HG03064 (cell line): ENCODE results near the gene ARAP1.

Experiments used
- ATAC-seq: cut with Tn5 transposase; IDR thresholded peaks from one replicate; pipeline ENCODE4 v1.9.1; 2021; ENCODE audit warnings: low read depth; ENCODE audit not compliant: unreplicated experiment

ARAP1 gene

GRCh38 chr11:72709478-72710238 is 42.5 kb downstream of the ARAP1 start:
- no peak for ATAC-seq

DNA sequence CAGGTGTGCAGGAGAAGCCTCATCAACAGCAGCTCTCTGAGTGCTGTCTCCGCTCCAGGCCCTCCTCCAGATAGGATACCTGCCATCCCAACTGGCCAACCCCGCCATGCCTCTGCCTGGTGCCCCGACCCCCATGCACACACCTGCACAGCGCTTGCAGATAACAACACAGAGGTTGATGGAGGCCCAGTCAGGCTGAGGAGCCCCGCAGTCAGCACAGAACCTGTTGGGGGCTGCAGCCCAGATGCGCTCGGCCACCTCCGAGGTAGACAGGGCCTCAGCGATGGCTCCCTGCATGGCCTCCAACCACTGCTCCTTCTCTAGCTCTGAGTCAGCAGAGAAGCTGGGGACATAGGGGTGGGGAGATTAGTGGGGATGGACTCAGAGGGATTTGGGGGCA is 45.2 kb downstream of the ARAP1 start:
- ATAC-seq: no peak

DNA sequence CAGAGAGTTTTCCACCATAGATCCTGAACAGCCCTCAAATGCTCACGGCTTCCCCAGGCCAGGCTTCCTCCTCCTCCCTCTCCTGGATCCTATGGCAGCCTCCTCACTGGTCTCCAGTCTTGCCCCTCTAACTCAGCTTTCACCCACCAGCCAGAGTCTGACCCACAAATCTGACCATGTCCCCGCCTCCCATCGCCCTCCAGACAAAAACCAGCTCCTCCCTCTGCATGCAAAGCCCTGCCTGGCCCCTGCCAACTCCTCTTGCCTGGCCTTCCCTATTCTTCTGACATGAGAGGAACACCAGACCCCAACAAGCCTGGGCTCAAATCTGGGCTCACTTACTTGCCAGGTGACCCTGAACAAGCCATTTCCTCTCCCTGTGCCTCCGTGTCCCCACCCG is 45.6 kb downstream of the ARAP1 start:
- ATAC-seq: no peak

- ATAC-seq: no peak
Measured at GRCh38 chr11:72705442-72706365, 46.5 kb downstream of the ARAP1 start.

DNA sequence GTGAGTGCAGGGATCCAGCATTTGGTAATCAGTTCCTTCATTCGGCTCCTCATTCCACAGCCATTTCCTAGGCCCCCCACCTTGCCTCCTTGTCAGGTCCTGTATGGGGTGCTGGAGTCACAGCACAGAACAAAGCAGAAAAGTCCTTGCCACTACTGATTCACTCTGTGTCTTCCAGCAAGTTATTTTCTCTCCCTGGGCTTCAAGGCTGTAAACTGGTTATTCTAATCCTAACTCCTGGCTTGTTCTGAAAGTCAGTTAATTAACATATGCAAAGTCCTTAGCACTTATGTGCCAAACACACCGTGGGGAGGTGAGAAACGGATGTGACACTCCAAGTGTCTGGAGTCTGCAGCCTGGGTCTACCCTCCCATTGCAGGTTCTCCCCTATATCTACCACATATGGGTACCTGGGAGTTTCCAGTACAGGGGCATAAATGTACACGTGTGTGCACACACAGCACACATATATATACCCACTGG is 47.4 kb downstream of the ARAP1 start:
- ATAC-seq: no peak

DNA sequence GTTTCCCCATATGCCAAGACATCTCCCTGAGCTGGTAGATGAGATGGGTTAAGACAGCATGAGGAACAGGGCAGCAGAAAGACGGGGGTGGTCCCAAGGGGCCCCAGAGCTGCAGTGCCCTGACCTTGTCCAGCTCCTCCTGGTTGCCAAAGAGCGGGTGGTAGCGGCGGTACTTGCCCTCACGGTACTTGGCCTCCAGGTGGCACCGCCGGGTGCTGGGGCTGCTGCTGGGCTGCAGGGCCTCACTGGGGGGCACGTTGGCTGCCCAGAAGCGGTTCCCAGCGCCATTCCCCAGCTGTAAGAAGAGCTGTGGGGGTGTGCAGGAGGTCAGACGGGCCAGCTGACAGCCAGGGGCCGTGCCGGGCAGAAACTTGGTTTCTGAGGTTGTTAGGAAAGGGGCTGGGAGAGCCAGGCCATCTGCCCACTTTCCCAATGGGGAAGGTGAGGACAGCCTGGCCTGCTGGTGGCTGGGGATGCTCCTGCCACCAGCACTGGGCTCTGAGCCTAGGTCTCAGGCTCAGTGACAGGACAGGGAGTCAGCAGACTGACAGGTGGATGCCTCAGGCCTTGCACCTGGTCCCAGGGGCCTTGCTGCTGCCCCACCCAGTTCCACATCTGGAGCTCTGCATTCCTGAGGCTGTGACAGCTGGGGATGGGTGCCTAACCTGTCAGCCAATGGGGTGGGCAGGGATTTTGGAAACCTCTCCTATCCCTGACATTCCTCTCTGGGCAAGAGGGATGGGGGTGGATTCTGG is 48.0 kb downstream of the ARAP1 start:
- no peak for ATAC-seq

GRCh38 chr11:72703267-72704008 is 48.8 kb downstream of the ARAP1 start:
- no peak for ATAC-seq

DNA sequence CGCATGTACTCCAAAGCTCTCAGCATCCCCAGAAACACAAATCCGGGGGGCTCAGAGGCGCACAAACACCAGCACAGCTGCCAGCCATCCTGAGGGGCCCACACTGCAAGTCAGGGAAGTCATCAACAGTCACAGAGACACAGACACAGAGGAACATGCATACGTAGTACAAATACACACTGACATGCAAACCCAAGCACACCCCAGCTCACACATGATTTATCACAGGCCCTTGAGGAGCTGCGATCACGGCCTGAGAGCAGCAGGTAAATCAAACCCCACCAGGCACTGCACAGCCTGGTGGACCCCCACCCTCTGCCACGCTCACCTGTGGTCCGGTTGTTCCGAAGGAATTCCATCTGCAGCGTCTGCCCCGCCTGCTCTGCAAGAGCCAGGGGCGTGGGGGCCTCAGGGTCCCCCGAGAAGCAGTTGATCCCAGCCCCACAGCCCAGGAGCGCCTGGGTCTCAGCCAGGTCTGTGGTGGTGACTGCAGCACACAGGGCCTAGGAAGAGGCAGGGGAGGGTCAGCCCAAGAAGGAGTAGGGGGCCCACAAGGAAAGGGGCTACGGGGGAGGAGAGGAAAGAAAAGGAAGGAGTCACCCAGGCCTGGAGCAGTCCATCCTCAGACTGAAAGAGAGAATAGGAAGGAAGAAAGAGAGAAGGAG is 49.5 kb downstream of the ARAP1 start:
- no peak for ATAC-seq

DNA sequence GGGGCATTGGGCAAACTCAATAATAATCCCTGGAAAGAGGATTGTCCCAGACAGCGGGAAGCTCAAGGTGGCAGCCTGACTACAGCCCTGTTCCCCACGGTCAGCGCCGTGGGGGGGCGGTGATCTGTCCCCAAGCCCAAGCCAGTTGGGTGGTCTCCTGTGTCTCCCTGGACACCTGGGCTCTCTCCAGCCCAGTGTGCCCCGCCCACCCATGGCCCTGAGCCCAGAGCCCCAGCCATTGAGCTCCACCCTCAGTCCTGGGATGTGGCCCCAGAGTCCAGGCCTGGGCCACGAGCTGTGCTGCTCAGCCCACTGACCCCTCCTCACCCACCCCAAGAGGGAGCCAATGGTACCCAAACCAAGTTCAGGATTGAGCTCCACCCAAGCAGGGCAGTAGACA is 50.1 kb downstream of the ARAP1 start:
- no peak for ATAC-seq

- ATAC-seq: no peak
Measured at GRCh38 chr11:72701466-72701865, 50.7 kb downstream of the ARAP1 start.

DNA sequence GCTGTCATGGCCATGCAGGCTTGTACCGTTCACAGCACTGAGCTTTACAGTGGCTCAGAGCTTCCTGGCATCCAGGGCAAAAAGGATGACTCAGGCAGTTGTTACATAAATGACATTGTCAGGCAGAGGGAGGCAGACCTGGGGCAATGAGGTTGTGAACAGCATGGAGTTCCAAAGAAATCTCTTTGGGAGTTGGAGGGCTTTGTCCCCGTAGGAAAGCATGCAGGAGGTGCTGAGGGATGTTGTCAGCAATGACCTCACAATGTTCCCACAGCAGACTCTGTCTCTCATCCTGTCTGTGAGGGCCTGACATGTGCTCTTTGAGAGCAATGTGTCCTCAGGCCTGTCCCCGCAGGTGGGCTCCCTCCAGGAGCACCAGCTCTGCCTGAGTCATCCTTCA is 52.1 kb downstream of the ARAP1 start:
- no peak for ATAC-seq

GRCh38 chr11:72697814-72698213 is 54.4 kb downstream of the ARAP1 start:
- ATAC-seq: no peak

DNA sequence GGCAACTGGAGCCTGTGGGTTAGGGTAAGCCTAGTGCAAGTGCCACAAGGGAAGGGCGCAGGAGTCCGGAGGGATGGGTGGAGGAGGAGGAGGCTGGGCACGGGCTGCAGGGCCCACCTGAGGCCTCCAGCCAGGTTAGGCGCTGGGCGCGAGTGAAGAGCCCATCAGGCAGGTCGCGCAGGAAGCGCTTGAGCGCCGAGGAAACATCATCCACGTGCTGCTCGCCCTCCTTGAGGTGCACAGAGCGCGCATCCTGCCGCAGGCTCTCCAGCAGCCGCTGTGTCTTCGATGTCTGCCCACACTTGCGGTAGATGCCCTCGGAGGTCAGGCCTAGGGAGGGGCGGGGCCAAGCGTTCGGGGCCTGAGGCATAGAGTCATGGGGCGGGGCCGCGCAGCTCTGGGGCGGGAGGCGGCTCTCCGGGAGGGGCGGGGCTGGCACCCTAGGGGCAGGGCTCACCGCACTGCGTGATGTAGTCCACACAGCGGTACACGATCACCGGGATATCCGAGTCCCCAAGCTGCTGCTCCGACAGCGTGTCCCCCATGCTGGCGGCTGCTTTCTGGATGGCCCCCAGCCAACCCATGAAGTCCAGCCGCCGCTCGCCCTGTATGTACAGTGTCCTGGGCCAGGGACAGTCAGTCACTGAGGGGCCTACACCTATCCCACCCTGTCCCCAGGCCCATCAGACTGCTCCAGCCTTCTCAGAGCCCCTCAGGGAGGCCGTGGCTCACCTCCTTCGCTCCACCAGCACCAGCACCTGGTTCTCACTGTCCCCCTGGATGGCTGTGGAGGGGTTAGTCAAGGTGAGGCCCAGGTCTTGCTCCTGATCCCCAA is 55.1 kb downstream of the ARAP1 start:
- ATAC-seq: no peak

DNA sequence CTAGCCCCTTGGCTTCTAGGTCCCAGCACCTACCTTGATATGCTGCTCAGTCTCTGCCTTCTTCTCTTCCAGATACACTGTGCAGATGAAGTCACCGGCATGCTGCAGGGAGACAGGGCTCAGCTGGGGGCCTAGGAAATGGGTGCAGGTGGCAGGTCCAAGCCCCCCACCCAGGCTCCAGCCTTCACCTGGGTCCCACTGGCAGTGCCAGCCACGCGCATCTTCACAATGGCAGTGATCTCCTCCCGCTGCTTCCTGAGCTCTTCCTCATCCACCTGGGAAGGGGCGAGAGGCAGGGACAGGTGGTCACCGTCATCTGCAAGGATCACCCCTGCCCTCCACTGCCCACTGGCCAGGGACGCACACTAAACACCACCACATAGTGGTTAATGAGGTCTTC is 56.9 kb downstream of the ARAP1 start:
- no peak for ATAC-seq

DNA sequence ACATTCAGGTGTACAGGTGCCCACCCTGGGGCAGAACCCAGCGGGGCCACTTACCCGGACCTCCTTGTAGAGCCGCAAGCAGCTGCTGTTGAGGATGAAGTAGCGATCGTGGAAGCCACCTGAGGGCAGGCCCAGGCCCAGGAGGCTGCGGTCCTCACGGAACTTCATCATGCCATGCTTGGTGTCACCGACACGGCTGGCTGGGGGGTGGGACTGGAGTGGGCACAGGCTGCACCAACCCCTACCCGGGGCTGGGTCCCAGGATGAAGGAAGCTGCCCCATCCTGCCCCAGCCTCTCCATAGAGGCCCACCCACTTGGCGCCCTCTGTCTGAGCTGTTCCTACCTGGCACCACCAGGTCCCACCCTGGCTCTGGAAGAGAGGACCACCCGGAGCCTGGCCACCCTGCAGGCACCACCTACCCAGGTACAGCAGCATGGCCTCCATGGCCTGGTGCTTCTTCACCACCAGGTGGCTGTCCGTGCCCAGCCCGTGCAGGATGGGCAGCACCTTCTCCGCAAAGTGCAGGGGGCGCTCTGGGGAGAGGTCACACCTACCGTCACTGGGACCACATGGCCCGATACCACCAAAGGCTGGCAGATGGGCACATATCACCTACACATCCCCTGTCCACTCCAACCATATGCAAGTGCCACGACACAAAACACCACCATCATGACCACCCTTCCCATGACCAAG is 58.8 kb downstream of the ARAP1 start:
- ATAC-seq: no peak

GRCh38 chr11:72692498-72693237 is 59.5 kb downstream of the ARAP1 start:
- no peak for ATAC-seq

DNA sequence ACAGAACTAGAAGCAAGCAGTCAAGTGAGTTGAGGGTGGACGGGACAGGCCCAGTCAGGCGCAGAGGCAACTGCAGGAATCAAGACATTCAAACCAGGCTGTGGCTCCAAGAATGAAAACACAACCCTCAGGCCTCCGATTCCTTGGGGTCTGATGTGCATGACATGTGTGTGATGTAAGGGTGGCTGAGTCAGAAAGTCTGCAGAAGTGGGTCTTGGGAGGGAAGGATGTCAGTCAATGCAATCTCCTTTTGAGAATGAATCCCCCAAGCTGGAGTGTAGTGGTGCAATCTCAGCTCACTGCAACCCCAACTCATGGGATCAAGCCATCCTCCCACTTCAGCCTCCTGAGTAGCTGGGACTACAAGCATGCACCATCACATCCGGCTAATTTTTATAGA is 62.0 kb downstream of the ARAP1 start:
- no peak for ATAC-seq

- no peak for ATAC-seq
Measured at GRCh38 chr11:72688929-72689328, 63.3 kb downstream of the ARAP1 start.
